ENCODE results near the gene CTXND1.

DNA sequence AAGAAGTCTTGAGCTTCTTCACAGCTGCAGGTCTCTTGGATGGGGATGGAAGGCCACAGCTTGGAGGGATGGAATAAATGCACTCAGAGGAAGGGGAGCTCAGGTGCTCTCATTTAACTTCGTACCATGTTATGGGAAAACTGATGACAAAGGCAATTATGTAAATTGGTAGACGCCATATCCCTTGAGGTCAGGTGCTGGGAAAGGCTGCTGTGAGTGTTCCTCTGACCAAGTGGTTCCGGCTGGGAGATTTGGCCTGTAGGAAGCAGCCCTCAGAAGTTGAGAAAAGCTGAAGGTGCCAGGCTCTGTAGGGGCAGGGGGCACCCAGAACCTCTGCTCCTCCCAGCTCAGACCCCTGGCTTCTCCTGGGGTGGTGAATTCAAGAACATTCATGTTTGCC, 52.1 kb downstream of the CTXND1 start:
- TF ChIP-seq ZNF263 (CRISPR knock-in tag; IDR thresholded peaks at IDR 0.05; ENCODE audit: low read depth) (no peak), MAX (CRISPR knock-in tag; IDR thresholded peaks at IDR 0.05) (no peak), CTCF (IDR thresholded peaks at IDR 0.05) (no peak), ZNF396 (CRISPR knock-in tag; IDR thresholded peaks at IDR 0.05; ENCODE audit: borderline replicate concordance) (no peak), ETV6 (CRISPR knock-in tag; IDR thresholded peaks at IDR 0.05) (no peak), NR1H2 (CRISPR knock-in tag; IDR thresholded peaks at IDR 0.05) (no peak), ZNF317 (CRISPR knock-in tag; IDR thresholded peaks at IDR 0.05; ENCODE audit: borderline replicate concordance, low read depth) (no peak), SMAD3 (CRISPR knock-in tag; IDR thresholded peaks at IDR 0.05; ENCODE audit: borderline replicate concordance) (no peak), TCF7 (CRISPR knock-in tag; IDR thresholded peaks at IDR 0.05; ENCODE audit: low read depth) (no peak), NFYB (CRISPR knock-in tag; conservative IDR thresholded peaks at IDR 0.05; ENCODE audit: low read depth) (no peak), ZNF232 (CRISPR knock-in tag; IDR thresholded peaks at IDR 0.05) (no peak)
- TF ChIP-seq, protein P1, sequence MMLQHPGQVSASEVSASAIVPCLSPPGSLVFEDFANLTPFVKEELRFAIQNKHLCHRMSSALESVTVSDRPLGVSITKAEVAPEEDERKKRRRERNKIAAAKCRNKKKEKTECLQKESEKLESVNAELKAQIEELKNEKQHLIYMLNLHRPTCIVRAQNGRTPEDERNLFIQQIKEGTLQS (CRISPR knock-in tag; conservative IDR thresholded peaks at IDR 0.05): no peak
- TF ChIP-seq, protein P2, sequence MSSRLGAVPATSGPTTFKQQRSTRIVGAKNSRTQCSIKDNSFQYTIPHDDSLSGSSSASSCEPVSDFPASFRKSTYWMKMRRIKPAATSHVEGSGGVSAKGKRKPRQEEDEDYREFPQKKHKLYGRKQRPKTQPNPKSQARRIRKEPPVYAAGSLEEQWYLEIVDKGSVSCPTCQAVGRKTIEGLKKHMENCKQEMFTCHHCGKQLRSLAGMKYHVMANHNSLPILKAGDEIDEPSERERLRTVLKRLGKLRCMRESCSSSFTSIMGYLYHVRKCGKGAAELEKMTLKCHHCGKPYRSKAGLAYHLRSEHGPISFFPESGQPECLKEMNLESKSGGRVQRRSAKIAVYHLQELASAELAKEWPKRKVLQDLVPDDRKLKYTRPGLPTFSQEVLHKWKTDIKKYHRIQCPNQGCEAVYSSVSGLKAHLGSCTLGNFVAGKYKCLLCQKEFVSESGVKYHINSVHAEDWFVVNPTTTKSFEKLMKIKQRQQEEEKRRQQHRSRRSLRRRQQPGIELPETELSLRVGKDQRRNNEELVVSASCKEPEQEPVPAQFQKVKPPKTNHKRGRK (CRISPR knock-in tag; IDR thresholded peaks at IDR 0.05; ENCODE audit: borderline replicate concordance): no peak
- TF ChIP-seq, protein P3, sequence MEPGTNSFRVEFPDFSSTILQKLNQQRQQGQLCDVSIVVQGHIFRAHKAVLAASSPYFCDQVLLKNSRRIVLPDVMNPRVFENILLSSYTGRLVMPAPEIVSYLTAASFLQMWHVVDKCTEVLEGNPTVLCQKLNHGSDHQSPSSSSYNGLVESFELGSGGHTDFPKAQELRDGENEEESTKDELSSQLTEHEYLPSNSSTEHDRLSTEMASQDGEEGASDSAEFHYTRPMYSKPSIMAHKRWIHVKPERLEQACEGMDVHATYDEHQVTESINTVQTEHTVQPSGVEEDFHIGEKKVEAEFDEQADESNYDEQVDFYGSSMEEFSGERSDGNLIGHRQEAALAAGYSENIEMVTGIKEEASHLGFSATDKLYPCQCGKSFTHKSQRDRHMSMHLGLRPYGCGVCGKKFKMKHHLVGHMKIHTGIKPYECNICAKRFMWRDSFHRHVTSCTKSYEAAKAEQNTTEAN (CRISPR knock-in tag; IDR thresholded peaks at IDR 0.05): no peak

All from WTC11 (cell line).